H1 (cell line): ENCODE measurements around the gene ABTB1. TPM values are rescaled to one million over a fixed set of nuclear protein-coding genes. Genes with fewer than 3 reads are reported as not detected.

Source experiments
- BACH1 ChIP-seq: IDR thresholded peaks from 2 replicates; pipeline ENCODE4 v1.6.1; 2012; ENCODE audit warnings: low read length, improper control_type of control experiment
- BCL11A ChIP-seq, 2 experiments: IDR thresholded peaks; one replicate each; pipeline ENCODE4 v1.6.1; 2011; ENCODE audit warnings: low read depth in 2 of 2, low read length in 2 of 2, mild to moderate bottlenecking in 2 of 2
- CHD7 ChIP-seq: fragments of 300-600 bp; sonication (generic); IDR thresholded peaks from 2 replicates; pipeline ENCODE4 v1.7.1; 2012; ENCODE audit warnings: low read length, moderate library complexity, mild to moderate bottlenecking, inconsistent platforms; ENCODE audit not compliant: insufficient replicate concordance
- CREB1 ChIP-seq: IDR thresholded peaks from 2 replicates; pipeline ENCODE4 v1.6.1; 2012; ENCODE audit warnings: inconsistent platforms
- CTBP2 ChIP-seq: IDR thresholded peaks from 2 replicates; pipeline ENCODE4 v1.7.0; 2011; ENCODE audit warnings: borderline replicate concordance, mild to moderate bottlenecking, moderate library complexity, mixed read lengths, low read length; ENCODE audit not compliant: insufficient read depth, insufficient read length
- EZH2 ChIP-seq: fragments of 200-600 bp; sonication (generic); IDR thresholded peaks from 2 replicates; pipeline ENCODE4 v1.7.1; 2012; ENCODE audit warnings: low read depth, mild to moderate bottlenecking, moderate library complexity, low read length, inconsistent platforms; ENCODE audit not compliant: severe bottlenecking
- NANOG ChIP-seq: IDR thresholded peaks from 2 replicates; pipeline ENCODE4 v1.6.1; 2011; ENCODE audit warnings: low read length, low read depth, mild to moderate bottlenecking, inconsistent platforms; ENCODE audit not compliant: insufficient read depth, poor library complexity, severe bottlenecking
- PHF8 ChIP-seq: fragments of 200-600 bp; sonication (generic); conservative IDR thresholded peaks from 2 replicates; pipeline ENCODE4 v1.7.1; 2012; ENCODE audit warnings: low read depth, mild to moderate bottlenecking, inconsistent platforms, low read length, moderate library complexity
- SP1 ChIP-seq: IDR thresholded peaks from 2 replicates; pipeline ENCODE4 v1.6.1; 2011; ENCODE audit warnings: low read depth, low read length
- SP2 ChIP-seq: IDR thresholded peaks from 2 replicates; pipeline ENCODE4 v1.6.1; 2012; ENCODE audit warnings: mild to moderate bottlenecking, low read length, inconsistent platforms
- SRF ChIP-seq: IDR thresholded peaks from 2 replicates; pipeline ENCODE4 v1.6.1; 2011; ENCODE audit warnings: mild to moderate bottlenecking, low read depth, low read length, moderate library complexity
- polyA plus RNA-seq, 7 experiments: library from polyadenylated mRNA; depleted of rRNA in 3 of 7; stranded (reverse) in 5 of 7; unstranded in 2 of 7; fragments of >200 nt in 5 of 7; fragments of 200-250 nt in 2 of 7; gene quantifications; 1 replicate in 5 of 7; 2 replicates in 1 of 7; 4 replicates in 1 of 7; pipeline versions ENCODE4 v1.2.1 to v1.2.3, GENCODE V29; 2011 to 2013; ENCODE audit warnings: missing spikeins in 2 of 7, mixed read lengths in 2 of 7
- total RNA-seq: library from RNA; stranded (reverse); fragmentation: NEBNext Ultra II Directional; extraction: Animal tissue kit (Norgen Biotek cat#: 25700); gene quantifications from 2 replicates; pipeline ENCODE4 v1.2.1, GENCODE V29; 2021

ABTB1 gene
- total and polyA plus RNA-seq, 2 of the 8 experiments (the other 6 are each of a cell fraction or from before 2014, with no cell fraction given), result 7.1 to 9.4 TPM

- TF ChIP-seq CHD7, result no peak
- no peak for TF ChIP-seq NANOG
- TF ChIP-seq SP2, result no peak
- no peak for TF ChIP-seq BACH1
- TF ChIP-seq CTBP2, result no peak
- TF ChIP-seq BCL11A (IDR thresholded peaks at IDR 0.05; ENCODE audit: low read depth in 2 of 2, low read length in 2 of 2), result no peak
- no peak for TF ChIP-seq EZH2
- TF ChIP-seq SRF, result no peak
- no peak for TF ChIP-seq SP1
- TF ChIP-seq CREB1, result no peak
- no peak for TF ChIP-seq PHF8
Measured at GRCh38 chr3:127702151-127702578, 29.4 kb downstream of the ABTB1 start (continued).
